Coronary artery (tissue), 2 donors: ENCODE data around the gene TNFAIP3.

ENCODE experiments used
- DNase-seq: peaks from one replicate; pipeline ENCODE4 v3.0.0-alpha.2; 2017; ENCODE audit warnings: low spot score
- H3K27ac ChIP-seq, 2 donors: fragments of 200-600 bp; sonication (generic); one replicate each; pipeline ENCODE4 v1.5.1; 2016 to 2019
- H3K4me3 ChIP-seq: fragments of 200-600 bp; sonication (generic); 2 replicates; pipeline ENCODE4 v1.5.1; 2016; ENCODE audit warnings: mild to moderate bottlenecking, moderate library complexity
- TF ChIP-seq, protein P1 (sequence below): fragments of 200-600 bp; sonication (generic); IDR thresholded peaks from one replicate; pipeline ENCODE4 v1.5.1; 2019; ENCODE audit warnings: antibody characterized with exemption

The TNFAIP3 gene

DNA sequence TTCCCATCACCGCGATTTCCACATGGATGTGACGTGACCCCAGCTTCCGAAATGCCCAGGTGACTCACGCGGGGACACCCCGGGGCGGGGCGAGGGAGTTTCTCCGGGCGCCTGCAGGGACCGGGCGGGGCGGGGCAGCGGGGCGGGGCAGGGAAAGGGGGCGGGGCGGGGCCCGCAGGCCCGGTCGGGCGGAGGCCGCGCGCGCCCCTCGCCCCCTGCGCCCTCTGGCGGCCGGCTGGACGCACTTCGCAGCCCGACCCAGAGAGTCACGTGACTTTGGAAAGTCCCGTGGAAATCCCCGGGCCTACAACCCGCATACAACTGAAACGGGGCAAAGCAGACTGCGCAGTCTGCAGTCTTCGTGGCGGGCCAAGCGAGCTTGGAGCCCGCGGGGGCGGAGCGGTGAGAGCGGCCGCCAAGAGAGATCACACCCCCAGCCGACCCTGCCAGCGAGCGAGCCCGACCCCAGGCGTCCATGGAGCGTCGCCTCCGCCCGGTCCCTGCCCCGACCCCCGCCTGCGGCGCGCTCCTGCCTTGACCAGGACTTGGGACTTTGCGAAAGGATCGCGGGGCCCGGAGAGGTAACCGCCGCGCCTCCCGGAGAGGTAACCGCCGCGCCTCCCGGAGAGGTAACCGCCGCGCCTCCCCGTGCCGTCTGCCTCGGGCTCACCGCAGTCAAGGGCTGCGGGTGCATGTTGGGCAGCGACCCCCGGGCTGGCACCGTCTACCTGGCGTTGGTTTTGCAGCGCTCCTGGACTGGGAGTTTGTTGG, at the start of gene TNFAIP3:
TNFAIP3 (plus strand) TSS at position 346 of the 771 bp plus-strand sequence. CDS start 3,969 bp downstream, outside the sequence.
- Histone ChIP-seq H3K4me3 (peak within 1 kb of the TSS; percentile 90), H3K27ac (peak within 1 kb of the TSS; percentile 75 to 92)
- DNase-seq: peak; percentile 95
- TF ChIP-seq, protein P1, sequence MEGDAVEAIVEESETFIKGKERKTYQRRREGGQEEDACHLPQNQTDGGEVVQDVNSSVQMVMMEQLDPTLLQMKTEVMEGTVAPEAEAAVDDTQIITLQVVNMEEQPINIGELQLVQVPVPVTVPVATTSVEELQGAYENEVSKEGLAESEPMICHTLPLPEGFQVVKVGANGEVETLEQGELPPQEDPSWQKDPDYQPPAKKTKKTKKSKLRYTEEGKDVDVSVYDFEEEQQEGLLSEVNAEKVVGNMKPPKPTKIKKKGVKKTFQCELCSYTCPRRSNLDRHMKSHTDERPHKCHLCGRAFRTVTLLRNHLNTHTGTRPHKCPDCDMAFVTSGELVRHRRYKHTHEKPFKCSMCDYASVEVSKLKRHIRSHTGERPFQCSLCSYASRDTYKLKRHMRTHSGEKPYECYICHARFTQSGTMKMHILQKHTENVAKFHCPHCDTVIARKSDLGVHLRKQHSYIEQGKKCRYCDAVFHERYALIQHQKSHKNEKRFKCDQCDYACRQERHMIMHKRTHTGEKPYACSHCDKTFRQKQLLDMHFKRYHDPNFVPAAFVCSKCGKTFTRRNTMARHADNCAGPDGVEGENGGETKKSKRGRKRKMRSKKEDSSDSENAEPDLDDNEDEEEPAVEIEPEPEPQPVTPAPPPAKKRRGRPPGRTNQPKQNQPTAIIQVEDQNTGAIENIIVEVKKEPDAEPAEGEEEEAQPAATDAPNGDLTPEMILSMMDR: peak; percentile 54

DNA sequence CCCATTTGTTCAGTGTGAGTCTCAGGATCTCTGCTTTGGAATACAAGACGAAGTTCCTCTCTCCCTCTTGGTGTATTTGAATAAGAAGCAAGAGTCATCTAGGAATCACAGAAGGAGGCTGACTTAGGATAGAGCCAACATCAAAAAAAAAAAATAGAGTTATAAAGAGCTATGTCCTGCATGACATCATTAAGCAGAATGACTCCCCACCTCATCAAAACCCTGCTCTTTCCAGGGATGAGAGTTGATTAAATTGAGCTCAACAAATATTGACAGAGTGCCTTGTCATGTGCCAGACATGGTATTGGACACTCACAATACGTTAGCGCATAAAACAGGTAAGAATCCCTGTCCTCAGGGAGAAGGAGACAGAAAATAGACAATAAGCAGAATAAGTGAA, 48.6 kb upstream of the TNFAIP3 start:
- TF ChIP-seq, protein P1: no peak
- no peak overlapping the region for H3K4me3 ChIP-seq
- no peak for DNase-seq
- H3K27ac ChIP-seq: no peak overlapping the region

DNA sequence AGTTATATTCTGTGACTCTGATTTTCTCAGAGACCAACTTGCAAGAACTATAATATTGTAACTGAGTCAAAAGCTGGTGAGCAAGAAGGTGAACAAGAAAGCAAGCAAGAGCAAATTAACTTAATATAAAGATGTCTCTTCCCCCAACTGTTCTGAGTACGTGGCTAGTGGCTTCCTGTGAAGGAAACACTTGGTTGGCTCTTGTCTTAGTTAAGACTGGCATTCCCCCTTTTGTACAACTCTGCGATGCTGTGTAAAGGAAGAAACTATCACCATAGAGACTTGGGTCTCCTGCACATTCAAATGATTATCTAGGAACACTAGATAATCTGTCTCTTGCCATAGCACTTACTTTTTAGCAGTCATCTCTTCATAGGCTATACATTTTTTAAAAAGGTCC, 47.3 kb upstream of the TNFAIP3 start:
- DNase-seq: no peak
- Histone ChIP-seq H3K4me3 (no peak overlapping the region), H3K27ac (no peak overlapping the region)
- TF ChIP-seq, protein P1: no peak

DNA sequence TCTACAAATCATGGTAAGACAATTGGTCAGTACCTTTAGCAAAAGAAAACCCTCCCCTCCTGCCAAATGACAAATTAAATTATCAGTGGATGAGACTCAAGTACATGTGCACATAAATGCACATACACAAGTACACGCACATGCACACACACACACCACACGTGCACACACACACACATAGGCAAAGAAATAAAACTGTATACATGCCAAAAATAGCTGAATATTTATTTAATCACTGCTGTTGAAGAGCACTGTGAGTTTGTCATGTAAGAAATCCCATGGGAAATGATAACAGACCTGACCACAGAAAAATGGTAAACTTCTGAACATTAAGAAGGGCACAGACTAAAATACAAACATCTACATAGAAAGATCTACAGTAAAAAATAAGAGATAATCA, 46.6 kb upstream of the TNFAIP3 start:
- Histone ChIP-seq H3K4me3 (no peak overlapping the region), H3K27ac (no peak overlapping the region)
- TF ChIP-seq, protein P1: no peak
- DNase-seq: no peak

DNA sequence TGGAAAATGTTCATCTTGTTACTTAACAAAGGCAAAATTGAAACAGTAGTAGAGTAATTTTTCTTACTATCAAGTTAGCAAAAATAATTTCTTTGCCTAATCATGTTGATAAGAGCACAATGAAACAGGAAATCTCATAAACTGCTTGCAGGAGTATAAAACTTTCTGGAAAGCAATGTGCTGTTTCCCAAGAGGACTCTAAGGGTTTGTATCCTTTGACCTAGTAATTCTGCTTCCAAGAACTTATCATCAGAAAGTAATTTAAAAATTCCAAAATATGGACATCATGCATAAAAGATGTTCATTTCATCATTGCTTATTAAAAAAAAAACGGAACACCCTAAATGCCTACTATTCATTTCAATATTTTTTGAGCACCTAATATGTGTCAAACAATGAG, 46.1 kb upstream of the TNFAIP3 start:
- TF ChIP-seq, protein P1: no peak
- Histone ChIP-seq H3K4me3 (no peak overlapping the region), H3K27ac (no peak overlapping the region)
- no peak for DNase-seq

DNA sequence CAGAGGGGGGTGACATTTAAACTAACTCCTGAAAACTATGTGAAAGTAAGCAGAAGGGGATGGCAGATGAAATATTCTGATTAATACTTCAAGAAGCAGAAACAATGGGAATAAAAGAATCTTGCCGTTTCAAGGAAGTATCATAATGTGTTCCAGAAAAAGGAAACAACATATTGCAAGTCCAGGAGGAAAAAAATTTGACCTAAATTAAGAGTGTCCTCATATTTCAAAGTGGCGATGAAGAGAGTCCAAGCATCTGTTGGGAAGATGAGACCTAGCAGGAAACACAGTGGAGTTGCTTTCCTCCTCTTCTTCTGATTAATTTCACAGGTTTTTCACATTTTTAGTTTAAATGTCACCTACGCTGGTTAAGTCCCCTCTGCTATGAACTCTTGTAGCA, 45.6 kb upstream of the TNFAIP3 start:
- DNase-seq: no peak
- H3K27ac ChIP-seq: no peak overlapping the region

More for the DNA sequence above, 45.6 kb upstream of the TNFAIP3 start:
- H3K4me3 ChIP-seq: no peak overlapping the region
- TF ChIP-seq, protein P1: no peak
